ES-I3 (cell line): Measurements from ENCODE around the gene MMP15.
"Not testable (repeated sequence)": the region's sequence is repeated elsewhere in the genome, so short reads cannot be mapped to it uniquely, and the experiment has no call there.

Source experiments
- H3K36me3 ChIP-seq: 2 replicates; pipeline ENCODE4 v1.6.1; 2013; ENCODE audit warnings: mild to moderate bottlenecking, low read length, control low read depth, moderate library complexity; ENCODE audit not compliant: insufficient read depth
- H3K4me1 ChIP-seq: 2 replicates; pipeline ENCODE4 v1.6.1; 2013; ENCODE audit warnings: mild to moderate bottlenecking, control low read depth, low read length; ENCODE audit not compliant: insufficient read depth
- H3K9ac ChIP-seq: 2 replicates; pipeline ENCODE4 v1.6.1; 2013; ENCODE audit warnings: low read depth, mild to moderate bottlenecking, low read length, moderate library complexity
- H3K9me3 ChIP-seq: 2 replicates; pipeline ENCODE4 v1.6.1; 2013; ENCODE audit warnings: mild to moderate bottlenecking, low read length, moderate library complexity; ENCODE audit not compliant: control insufficient read depth, insufficient read depth

MMP15 gene

DNA sequence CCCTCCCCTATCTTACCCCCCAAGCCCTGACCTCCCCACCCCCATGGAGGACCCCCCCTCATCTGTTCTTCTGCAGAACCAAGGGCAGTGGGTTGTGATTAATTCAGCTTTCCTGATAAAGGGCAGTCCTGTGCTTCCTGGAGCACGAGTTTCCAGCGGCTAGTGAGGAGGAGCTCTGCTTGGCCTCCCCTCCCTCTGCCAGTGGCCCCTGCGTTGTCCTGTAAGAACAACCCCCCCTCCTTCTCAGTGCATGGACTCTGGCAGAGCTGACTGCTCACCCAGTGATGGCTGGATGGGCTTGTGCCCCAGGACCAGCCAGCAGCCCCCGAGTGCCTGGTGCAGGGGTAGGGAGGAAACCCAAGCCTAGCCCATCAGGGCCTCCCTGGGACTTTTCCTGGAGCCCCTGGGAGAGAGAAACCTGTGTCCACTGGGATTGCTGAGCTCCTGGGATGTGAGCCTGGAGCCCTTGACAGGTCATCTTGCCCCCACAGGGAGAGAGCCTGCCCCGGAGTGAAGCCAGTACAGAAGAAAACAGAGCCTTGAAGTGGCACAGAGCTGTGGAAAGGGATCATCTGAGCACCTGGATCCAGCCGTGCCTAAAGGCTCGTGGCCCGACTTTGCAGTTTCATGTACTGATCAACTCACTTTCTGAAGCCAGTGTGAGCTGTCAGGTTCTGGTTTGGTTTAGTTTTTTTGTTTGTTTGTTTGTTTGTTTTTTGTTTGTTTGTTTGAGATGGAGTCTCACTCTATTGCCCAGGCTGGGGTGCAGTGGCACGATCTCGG lies 26.5 kb downstream of the MMP15 start:
- Histone ChIP-seq H3K9me3 (no peaks in the 10 kb centered on the region), H3K4me1 (peaks cover 4% of the 10 kb centered on the region; the same call in 1 of the 2 replicates), H3K9ac (no peak overlapping the region), H3K36me3 (no peaks in the 10 kb centered on the region)

DNA sequence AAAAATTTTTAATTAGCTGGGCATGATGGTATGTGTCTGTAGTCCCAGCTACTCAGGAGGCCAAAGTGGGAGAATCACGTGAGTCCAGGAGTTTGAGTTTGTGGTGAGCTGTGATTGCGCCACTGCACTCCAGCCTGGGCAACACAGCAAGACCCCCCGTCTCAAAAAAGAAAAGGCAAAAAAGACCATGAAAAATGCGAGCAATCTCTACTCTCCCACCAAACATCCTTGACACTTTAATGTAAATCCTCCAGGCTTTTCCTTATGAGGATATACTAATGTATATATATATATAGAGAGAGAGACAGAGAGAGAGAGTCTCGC lies 28.1 kb downstream of the MMP15 start:
- no peak overlapping the region for H3K9ac ChIP-seq
- H3K9me3 ChIP-seq, result no peaks in the 10 kb centered on the region
- no peaks in the 10 kb centered on the region for H3K4me1 ChIP-seq
- H3K36me3 ChIP-seq, result no peaks in the 10 kb centered on the region

DNA sequence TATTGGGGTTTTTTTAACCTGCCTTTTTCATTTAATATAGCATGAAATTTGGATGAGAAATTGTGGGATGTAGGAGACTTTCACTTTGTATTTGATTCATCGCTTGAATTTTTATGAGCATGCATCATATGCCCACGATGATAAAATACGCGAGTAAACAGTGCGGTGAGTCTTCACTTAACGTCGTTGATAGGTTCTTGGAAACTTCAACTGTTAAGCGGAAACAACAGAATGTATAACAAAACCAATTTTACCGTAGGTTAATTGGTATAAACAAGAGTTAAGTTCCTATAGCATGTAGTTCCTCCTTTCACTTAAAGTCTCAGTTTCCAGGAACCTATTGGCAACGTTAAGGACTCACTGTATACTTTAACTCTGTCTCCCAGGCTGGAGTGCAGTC lies 28.7 kb downstream of the MMP15 start:
- H3K9me3 ChIP-seq, result no peaks in the 10 kb centered on the region
- no peak overlapping the region for H3K9ac ChIP-seq
- H3K4me1 ChIP-seq, result no peaks in the 10 kb centered on the region
- H3K36me3 ChIP-seq, result no peaks in the 10 kb centered on the region

DNA sequence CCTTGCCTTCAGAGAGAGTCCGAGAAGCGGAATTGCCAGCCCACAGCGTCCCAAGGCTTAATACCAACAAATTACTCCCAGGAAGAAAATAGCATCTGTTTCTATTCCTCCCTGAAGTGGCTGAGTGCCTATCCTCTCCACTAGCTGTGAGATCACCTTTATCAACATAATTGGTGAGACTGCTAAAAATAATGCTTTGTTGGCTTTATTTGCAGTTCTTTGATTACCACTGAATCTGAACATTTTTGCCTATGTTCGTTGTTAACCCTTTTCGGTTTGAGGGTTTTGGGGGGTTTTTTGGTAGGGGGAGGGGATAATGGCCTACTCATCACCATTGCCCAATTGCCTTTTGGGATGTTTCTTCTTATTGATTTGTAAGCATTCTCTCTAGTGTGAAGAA lies 31.0 kb downstream of the MMP15 start:
- H3K4me1 ChIP-seq, result no peaks in the 10 kb centered on the region
- no peak overlapping the region for H3K9ac ChIP-seq

DNA sequence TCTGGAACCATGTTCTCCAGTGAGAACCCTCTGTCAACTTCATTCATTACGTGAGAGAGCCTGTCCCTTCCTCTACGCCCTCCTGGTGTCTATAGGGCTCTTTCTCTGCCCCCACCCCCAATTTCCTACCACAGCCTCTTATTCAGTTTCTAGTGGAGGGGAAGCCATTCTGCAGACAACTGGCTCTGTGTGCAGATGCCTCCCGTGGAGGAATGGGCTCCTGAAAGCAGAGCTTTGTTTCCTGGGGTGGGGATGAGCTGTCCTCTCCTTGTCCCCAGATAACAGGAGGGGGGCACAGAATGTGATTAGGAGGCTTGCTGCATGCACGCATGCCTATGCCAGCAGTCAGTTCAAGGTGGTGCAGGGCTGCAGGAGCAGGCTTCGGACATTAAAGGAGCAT lies 31.6 kb downstream of the MMP15 start:
- H3K9me3 ChIP-seq, result no peaks in the 10 kb centered on the region
- H3K4me1 ChIP-seq, result no peaks in the 10 kb centered on the region
- no peak overlapping the region for H3K9ac ChIP-seq
- no peaks in the 10 kb centered on the region for H3K36me3 ChIP-seq

More for the DNA sequence above, 31.0 kb downstream of the MMP15 start:
- no peaks in the 10 kb centered on the region for H3K9me3 ChIP-seq
- no peaks in the 10 kb centered on the region for H3K36me3 ChIP-seq

DNA sequence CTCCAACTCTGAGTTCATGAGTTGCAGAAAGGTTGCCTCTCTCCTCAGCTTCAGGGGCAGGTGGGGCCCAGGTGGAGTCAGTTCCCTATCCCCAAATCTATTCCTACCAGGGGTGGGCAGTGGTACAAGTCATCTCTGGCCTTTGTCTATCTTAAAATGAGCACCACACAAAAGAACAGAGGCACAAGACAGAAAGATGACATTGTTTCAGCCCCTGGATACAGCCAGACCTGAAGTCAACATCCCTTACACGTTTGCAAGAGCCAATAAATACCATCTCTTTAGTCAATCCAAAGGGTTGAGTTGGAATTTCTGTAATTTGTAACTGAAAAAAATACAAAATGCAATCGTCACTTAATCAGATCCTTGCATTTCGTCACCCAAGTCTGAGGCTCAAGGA lies 32.2 kb downstream of the MMP15 start:
- Histone ChIP-seq H3K9ac (no peak overlapping the region), H3K4me1 (peaks cover 4% of the 10 kb centered on the region; the same call in 1 of the 2 replicates), H3K36me3 (no peaks in the 10 kb centered on the region), H3K9me3 (no peaks in the 10 kb centered on the region)

DNA sequence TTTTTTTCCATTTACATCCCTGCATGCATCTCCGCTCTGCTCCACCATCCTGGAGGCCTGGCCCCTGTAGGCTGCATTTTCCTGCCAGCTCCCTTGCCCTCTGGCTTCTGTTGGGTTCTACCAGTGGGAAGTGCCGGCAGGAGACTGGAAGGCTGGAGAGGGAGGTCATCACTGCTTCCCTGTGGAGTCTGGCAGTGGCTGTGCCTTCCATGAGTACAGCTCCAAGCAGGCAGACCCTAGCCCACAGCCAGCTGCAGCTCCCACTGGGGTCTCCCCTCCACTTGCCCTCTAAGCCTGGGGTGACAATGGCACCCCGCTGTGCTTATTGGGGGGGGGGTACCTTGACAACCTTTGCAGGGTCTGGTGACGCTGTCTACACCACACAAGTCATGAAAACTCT lies 37.3 kb downstream of the MMP15 start:
- no peak overlapping the region for H3K9ac ChIP-seq
- no peaks in the 10 kb centered on the region for H3K36me3 ChIP-seq
- peaks cover 15% of the 10 kb centered on the region; the same call in 1 of the 2 replicates for H3K4me1 ChIP-seq
- H3K9me3 ChIP-seq, result no peaks in the 10 kb centered on the region

DNA sequence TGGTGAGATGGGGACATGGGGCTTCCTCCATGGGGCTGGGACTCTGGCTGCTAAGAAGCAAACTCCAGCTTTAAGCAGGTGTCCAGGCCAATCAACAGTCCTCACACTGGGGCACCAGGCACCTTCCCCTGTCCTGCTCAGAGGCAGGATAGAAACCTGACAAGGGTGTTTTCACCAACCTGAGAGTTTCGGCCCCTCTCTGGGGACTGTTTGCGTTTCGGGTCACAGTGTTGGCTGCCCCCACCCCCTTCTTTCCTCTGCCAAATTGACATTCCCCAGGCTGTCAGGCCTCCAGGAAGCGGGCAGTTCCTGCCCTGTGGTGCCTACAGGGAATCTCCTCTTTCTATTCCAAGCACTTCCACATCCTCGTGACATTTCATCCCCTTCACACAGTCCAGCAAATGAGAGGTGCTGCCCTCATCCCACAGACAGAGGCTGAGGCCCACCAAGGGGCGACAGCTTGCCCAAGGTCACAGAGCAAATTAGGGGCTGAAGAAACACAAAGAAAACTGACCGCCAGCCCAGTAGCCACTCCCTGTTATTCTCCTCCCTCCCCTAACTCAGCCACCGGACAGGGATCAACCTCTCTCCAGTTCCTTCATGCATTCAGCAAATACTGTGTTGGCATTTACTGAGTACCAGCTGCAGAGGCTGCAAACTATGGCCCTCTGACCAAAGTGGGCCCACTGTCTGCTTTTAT lies 38.0 kb downstream of the MMP15 start:
- Histone ChIP-seq H3K4me1 (peaks cover 15% of the 10 kb centered on the region; the same call in 1 of the 2 replicates), H3K9ac (no peak overlapping the region), H3K9me3 (no peaks in the 10 kb centered on the region), H3K36me3 (no peaks in the 10 kb centered on the region)

DNA sequence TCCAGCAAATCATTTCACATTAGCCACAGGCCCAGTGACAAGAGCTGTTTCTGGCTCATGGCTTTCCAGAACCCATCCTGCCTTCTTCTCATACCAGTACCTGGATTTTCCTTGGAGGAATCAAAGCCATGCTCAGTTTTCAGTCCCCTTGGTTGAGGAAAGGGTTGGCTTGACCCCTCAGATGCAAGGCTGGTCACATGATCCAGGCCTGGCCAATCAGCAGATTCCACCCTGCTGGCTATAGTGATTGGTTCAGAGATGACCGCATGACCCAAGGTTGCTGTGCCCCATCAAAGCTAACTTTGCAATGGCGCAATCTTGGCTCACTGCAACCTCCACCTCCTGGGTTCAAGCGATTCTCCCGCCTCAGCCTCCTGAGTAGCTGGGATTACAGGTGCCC lies 45.0 kb downstream of the MMP15 start:
- Histone ChIP-seq H3K9me3 (no peaks in the 10 kb centered on the region), H3K4me1 (no peaks in the 10 kb centered on the region), H3K36me3 (no peaks in the 10 kb centered on the region), H3K9ac (no peak overlapping the region)

DNA sequence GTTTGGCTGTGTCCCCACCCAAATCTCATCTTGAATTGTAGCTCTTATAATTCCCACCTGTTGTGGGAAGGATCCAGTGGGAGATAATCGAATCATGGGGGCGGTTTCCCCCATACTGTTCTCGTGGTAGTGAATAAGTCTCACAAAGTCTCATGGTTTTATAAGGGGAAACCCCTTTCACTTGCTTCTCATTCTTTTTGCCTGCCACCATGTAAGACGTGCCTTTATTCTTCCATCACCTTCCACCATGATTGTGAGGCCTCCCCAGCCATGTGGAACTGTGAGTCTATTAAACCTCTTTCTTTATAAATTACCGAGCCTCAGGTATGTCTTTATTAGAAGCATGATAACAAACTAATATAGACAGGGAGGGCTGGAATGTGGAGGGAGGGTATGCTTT lies 46.6 kb downstream of the MMP15 start:
- H3K4me1 ChIP-seq, result not testable (repeated sequence)

DNA sequence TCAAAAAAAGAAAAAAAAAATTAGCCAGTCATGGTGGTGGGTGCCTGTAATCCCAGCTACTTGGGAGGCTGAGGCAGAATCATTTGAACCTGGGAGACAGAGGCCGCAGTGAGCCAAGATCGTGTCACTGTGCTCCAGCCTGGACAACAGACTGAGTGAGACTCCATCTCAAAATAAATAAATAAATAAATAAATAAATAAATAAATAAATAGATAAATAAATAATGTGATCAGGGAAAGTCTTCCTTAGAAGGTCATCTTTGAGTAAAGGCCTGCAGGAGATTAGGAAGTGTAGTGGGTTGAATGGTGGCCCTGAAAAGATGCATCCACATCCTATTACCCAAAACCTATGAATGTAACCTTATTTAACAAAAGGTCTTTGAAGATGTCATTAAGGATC lies 47.5 kb downstream of the MMP15 start:
- H3K4me1 ChIP-seq, H3K9me3 ChIP-seq, H3K36me3 ChIP-seq, H3K9ac ChIP-seq: not testable (repeated sequence)

More for the DNA sequence above, 46.6 kb downstream of the MMP15 start:
- H3K9ac ChIP-seq, H3K36me3 ChIP-seq, H3K9me3 ChIP-seq: not testable (repeated sequence)

DNA sequence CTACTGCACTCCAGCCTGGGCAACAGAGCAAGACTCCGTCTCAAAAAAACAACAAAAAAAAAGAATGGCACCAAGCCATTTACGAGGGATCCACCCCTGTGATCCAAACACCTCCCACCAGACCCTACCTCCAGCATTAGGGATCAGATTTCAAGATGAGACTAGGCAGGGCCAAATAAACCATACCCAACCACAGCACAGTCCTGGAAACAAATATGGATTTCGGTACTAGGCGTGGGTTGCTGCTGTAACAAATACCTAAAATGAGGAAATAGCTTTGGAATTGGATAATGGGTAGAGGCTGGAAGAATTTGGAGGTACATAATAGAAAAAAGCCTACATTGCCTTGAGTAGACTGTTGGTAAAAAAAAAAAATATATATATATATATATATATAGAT lies 49.1 kb downstream of the MMP15 start:
- Histone ChIP-seq H3K9me3 (peaks cover 6% of the 10 kb centered on the region; the same call in 1 of the 2 replicates), H3K9ac (no peak overlapping the region), H3K36me3 (no peaks in the 10 kb centered on the region), H3K4me1 (no peaks in the 10 kb centered on the region)

DNA sequence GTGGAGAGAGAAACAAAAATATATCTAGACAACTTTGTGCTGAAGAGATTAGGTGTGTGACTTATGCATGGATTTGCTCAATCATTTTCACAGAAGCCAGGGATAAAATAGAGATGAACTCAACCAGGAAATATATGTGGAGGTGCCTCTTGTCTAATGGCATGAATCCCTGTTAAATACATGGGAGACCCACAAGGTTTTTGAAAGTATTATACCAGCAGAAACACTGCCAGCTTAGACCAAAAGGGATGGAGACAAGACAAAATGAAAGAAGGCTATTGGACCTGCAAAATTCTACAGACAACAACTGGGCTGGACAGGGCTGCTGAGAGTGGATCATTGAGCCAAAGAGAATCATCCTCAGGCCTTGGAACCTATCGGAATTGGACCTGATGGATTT lies 51.0 kb downstream of the MMP15 start:
- Histone ChIP-seq H3K36me3 (no peaks in the 10 kb centered on the region), H3K9me3 (peaks cover 6% of the 10 kb centered on the region; the same call in 1 of the 2 replicates), H3K9ac (no peak overlapping the region), H3K4me1 (no peaks in the 10 kb centered on the region)

DNA sequence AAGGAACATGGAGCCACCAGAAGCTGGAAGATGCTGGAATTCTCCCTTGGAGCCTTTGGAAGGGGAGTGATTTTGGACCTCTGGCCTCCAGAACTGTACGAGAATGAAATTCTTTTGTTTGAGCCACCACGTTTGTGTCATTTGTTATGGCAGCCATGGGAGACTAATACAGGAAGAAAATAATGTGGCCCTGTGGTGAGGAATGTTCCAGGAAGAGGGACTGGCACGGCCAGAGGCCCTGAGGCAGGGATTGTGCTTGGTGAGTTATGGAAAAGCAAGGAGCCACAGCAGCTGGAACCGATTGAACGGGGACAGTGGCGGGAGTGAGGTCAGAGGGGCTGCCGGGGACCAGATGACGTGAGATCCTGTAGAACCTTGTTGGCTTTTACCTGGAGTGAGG lies 52.2 kb downstream of the MMP15 start:
- Histone ChIP-seq H3K4me1 (no peaks in the 10 kb centered on the region), H3K36me3 (no peaks in the 10 kb centered on the region), H3K9me3 (peaks cover 6% of the 10 kb centered on the region; the same call in 1 of the 2 replicates), H3K9ac (no peak overlapping the region)

DNA sequence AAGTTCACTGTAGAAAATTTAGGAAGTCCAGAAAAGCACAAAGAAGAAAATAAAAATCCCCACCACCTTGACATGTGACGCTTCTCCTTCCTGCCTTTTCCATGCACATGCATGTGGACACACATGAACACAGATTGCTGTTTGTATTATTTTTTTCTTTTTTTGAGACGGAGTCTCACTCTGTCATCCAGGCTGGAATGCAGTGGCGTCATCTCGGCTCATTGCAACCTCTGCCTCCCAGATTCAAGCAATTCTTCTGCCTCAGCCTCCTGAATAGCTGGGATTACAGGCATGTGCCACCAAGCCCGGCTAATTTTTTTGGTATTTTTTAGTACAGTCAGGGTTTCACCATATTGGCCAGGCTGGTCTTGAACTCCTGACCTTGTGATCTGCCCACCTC lies 55.1 kb downstream of the MMP15 start:
- H3K36me3 ChIP-seq, H3K4me1 ChIP-seq, H3K9ac ChIP-seq, H3K9me3 ChIP-seq: not testable (repeated sequence)
